ENCODE measurements around the gene P2RX4. TPM values are rescaled to one million over a fixed set of nuclear protein-coding genes. Genes with fewer than 3 reads are reported as not detected.

P2RX4 gene
- total and polyA plus RNA-seq, 2 of the 4 experiments (the other 2 are of a cell fraction), result 9.5 to 12.6 TPM

- 100% methylated on average over 1 of the region's 5 CpGs; no CpG with 5 or more reads in 1 of the 2 experiments for WGBS, 2 experiments (ENCODE audit: extremely low coverage in 2 of 2, insufficient read length in 1 of 2)
Measured at GRCh38 chr12:121212875-121213274, 2.9 kb downstream of the P2RX4 start.

More at GRCh38 chr12:121212875-121213274, 2.9 kb downstream of the P2RX4 start:
- DNase-seq, result no peak
- Histone ChIP-seq H4K20me1 (ENCODE audit: insufficient read depth, low read length) (no peaks in the 10 kb centered on the region), H3K4me2 (ENCODE audit: low read depth, low read length) (no peak overlapping the region), H3K27ac (ENCODE audit: insufficient read depth, low read length) (no peak overlapping the region), H3K4me1 (ENCODE audit: control insufficient read depth, insufficient read depth, low read length) (peaks cover 7% of the 10 kb centered on the region), H4K8ac (ENCODE audit: low read depth in 2 of 2, low read length in 2 of 2) (no peak overlapping the region), H3K36me3 (ENCODE audit: control insufficient read depth, insufficient read depth, low read length) (peaks cover 2% of the 10 kb centered on the region; the same call in 1 of the 2 replicates), H3K9ac (ENCODE audit: low read depth, low read length) (no peak overlapping the region), H2AK9ac (replicated peaks; ENCODE audit: low read depth, low read length, poor library complexity) (no peak overlapping the region), H3K4me3 (ENCODE audit: insufficient read depth, low read depth, low read length) (no peak overlapping the region), H2BK120ac (ENCODE audit: low read depth, low read length) (peak overlapping the region; percentile 27; the same call in 1 of the 2 replicates), H4K5ac (ENCODE audit: low read depth, low read length) (no peak overlapping the region), H3K56ac (ENCODE audit: extremely low read depth, insufficient read depth, low read length) (no peak overlapping the region), H3K14ac (replicated peaks; ENCODE audit: low read depth, low read length) (no peak overlapping the region; the same call in 1 of the 2 replicates), H3K18ac (ENCODE audit: low read depth, low read length) (no peak overlapping the region), H2BK20ac (ENCODE audit: low read depth, low read length) (no peak overlapping the region), H3K4ac (ENCODE audit: low read depth, low read length) (no peak overlapping the region), H3K27me3 (ENCODE audit: control insufficient read depth, insufficient read depth, low read length) (no peaks in the 10 kb centered on the region), H2AFZ (replicated peaks; ENCODE audit: low read length, poor library complexity) (no peak overlapping the region), H3K79me1 (ENCODE audit: low read depth in 1 of 2, low read length in 2 of 2) (peaks cover 2 to 46% of the 10 kb centered on the region in 2 experiments; a peak in 3 of 4 replicates), H3K23ac (ENCODE audit: low read depth, low read length) (no peak overlapping the region), H2AK5ac (ENCODE audit: low read depth, low read length) (no peak overlapping the region), H3K9me1 (ENCODE audit: insufficient read depth, low read length) (peaks cover 4% of the 10 kb centered on the region), H2BK15ac (ENCODE audit: low read depth, low read length) (no peak overlapping the region), H4K91ac (ENCODE audit: insufficient read depth, low read depth, low read length) (no peak overlapping the region), H3K9me3 (ENCODE audit: control insufficient read depth, insufficient read depth, low read length) (no peaks in the 10 kb centered on the region), H2BK5ac (ENCODE audit: low read depth, low read length, poor library complexity, severe bottlenecking) (no peak overlapping the region)
- ChIA-PET POLR2A (ENCODE audit: unreplicated experiment) (no interaction called here), CTCF (no interaction called here)
- ATAC-seq (ENCODE audit: low read depth), result no peak
- no TSS peak for BruUV-seq (replicated peaks)
- in situ Hi-C loops (cut with MboI; ENCODE audit: low sequenced_read_pairs) (no loop called here), dilution Hi-C loops (cut with HindIII; ENCODE audit: low sequenced_read_pairs, unreplicated experiment) (no loop called here), intact Hi-C loops (cut with micrococcal nuclease) (loop anchor here (5.0 kb wide), 2 partner anchors 86 to 101 kb away; no protein-coding TSS in a partner anchor)
- TF ChIP-seq POLR2A (IDR thresholded peaks at IDR 0.05; ENCODE audit: low read depth, low read length) (no peak), FOS (IDR thresholded peaks at IDR 0.05; ENCODE audit: low read depth, low read length) (no peak), CHD1 (IDR thresholded peaks at IDR 0.05; ENCODE audit: low read depth, low read length) (no peak), BHLHE40 (IDR thresholded peaks at IDR 0.05; ENCODE audit: low read depth, low read length) (no peak), RAD21 (IDR thresholded peaks at IDR 0.05; ENCODE audit: low read length) (no peak), USF2 (IDR thresholded peaks at IDR 0.05; ENCODE audit: low read depth, low read length) (no peak), RCOR1 (IDR thresholded peaks at IDR 0.05; ENCODE audit: insufficient replicate concordance, low read length) (no peak), NFE2L2 (IDR thresholded peaks at IDR 0.05; ENCODE audit: low read depth, low read length) (no peak), SMC3 (IDR thresholded peaks at IDR 0.05; ENCODE audit: low read depth, low read length) (no peak), RFX5 (IDR thresholded peaks at IDR 0.05; ENCODE audit: low read depth, low read length) (no peak), CEBPB (IDR thresholded peaks at IDR 0.05; ENCODE audit: low read depth, low read length) (no peak), MXI1 (IDR thresholded peaks at IDR 0.05; ENCODE audit: borderline replicate concordance, low read depth, low read length) (no peak), MAZ (IDR thresholded peaks at IDR 0.05; ENCODE audit: borderline replicate concordance, low read depth, low read length) (no peak), CTCF (conservative IDR thresholded peaks at IDR 0.05; ENCODE audit: low read depth, low read length) (no peak), MAFK (IDR thresholded peaks at IDR 0.05; ENCODE audit: low read depth, low read length) (no peak), ELK1 (IDR thresholded peaks at IDR 0.05; ENCODE audit: borderline replicate concordance, low read depth, low read length) (no peak)
